Renal pelvis (tissue), 4 donors: ENCODE results near the gene FAM219B. TPM values are rescaled to one million over a fixed set of nuclear protein-coding genes. Genes with fewer than 3 reads are reported as not detected.
A peak's percentile ranks its signal among the peaks of the same experiment; 100 is the strongest.
"Not testable (repeated sequence)": the region's sequence is repeated elsewhere in the genome, so short reads cannot be mapped to it uniquely, and the experiment has no call there.

Experiments used
- DNase-seq: peaks from one replicate; pipeline ENCODE4 v3.0.0-alpha.2; 2013
- polyA plus RNA-seq, 3 donors: library from polyadenylated mRNA; unstranded; fragments of 120-200 nt; gene quantifications; one replicate each; pipeline ENCODE4 v1.2.1, GENCODE V29; 2013; ENCODE audit not compliant: insufficient read length in 3 of 3

The FAM219B gene
- polyA plus RNA-seq, 3 donors = 51.4 to 60.6 (median 60.2) TPM

GRCh38 chr15:74907163-74907870 is 666 bp upstream of the FAM219B start:
- peak; percentile 4 for DNase-seq

GRCh38 chr15:74906067-74906449 is 593 bp downstream of the FAM219B start:
- DNase-seq = no peak

GRCh38 chr15:74904190-74904805 is 2.4 kb downstream of the FAM219B start:
- DNase-seq = no peak

GRCh38 chr15:74903676-74904075 is 3.0 kb downstream of the FAM219B start:
- no peak for DNase-seq

- no peak for DNase-seq
These were observed 4.2 kb downstream of the FAM219B start for GRCh38 chr15:74902295-74903075.

GRCh38 chr15:74901612-74902063 is 5.0 kb downstream of the FAM219B start:
- DNase-seq = peak; percentile 35

- DNase-seq = no peak
These were observed 9.3 kb downstream of the FAM219B start for GRCh38 chr15:74897300-74897701.

- DNase-seq = no peak
These were observed 10.3 kb downstream of the FAM219B start for GRCh38 chr15:74896316-74896715.

GRCh38 chr15:74895830-74896229 is 10.8 kb downstream of the FAM219B start:
- DNase-seq = no peak

GRCh38 chr15:74894383-74894782 is 12.3 kb downstream of the FAM219B start:
- not testable (repeated sequence) for DNase-seq

GRCh38 chr15:74893627-74894026 is 13.0 kb downstream of the FAM219B start:
- DNase-seq = no peak

- no peak for DNase-seq
These were observed 13.7 kb downstream of the FAM219B start for GRCh38 chr15:74892931-74893330.

GRCh38 chr15:74892313-74892712 is 14.3 kb downstream of the FAM219B start:
- DNase-seq = no peak

- no peak for DNase-seq
These were observed 15.2 kb downstream of the FAM219B start for GRCh38 chr15:74891469-74891868.

- no peak for DNase-seq
These were observed 16.0 kb downstream of the FAM219B start for GRCh38 chr15:74890665-74890960.

GRCh38 chr15:74889883-74890664 is 16.6 kb downstream of the FAM219B start, which contains the start of gene MPI:
Gene MPI, plus strand, starts transcription at chr15:74890042. Its CDS starts 32 bp downstream, at chr15:74890074.
- peak; percentile 85 for DNase-seq

- no peak for DNase-seq
These were observed 17.2 kb downstream of the FAM219B start for GRCh38 chr15:74889390-74889882.

- no peak for DNase-seq
These were observed 17.9 kb downstream of the FAM219B start for GRCh38 chr15:74888716-74889115.

- not testable (repeated sequence) for DNase-seq
These were observed 19.0 kb downstream of the FAM219B start for GRCh38 chr15:74887537-74888193.

- DNase-seq = no peak
These were observed 21.2 kb downstream of the FAM219B start for GRCh38 chr15:74885461-74885860.
